ENCODE data around the gene GAPT.

The GAPT gene

GRCh38 chr5:58466939-58467338 lies 24.3 kb upstream of the GAPT start:
- H3K79me2 ChIP-seq (ENCODE audit: insufficient read depth, low read length): no peaks in the 10 kb centered on the region
- no peaks in the 10 kb centered on the region for H3K9me3 ChIP-seq (ENCODE audit: insufficient read depth, low read length)
- H3K9ac ChIP-seq (ENCODE audit: low read length): no peak overlapping the region
- no peak overlapping the region for H2AFZ ChIP-seq (ENCODE audit: low read depth, low read length, severe bottlenecking)
- H3K36me3 ChIP-seq (ENCODE audit: low read length): no peaks in the 10 kb centered on the region
- H3K9me2 ChIP-seq (replicated peaks; ENCODE audit: insufficient read depth, low read length): no peaks in the 10 kb centered on the region
- no peak overlapping the region for H3K4me2 ChIP-seq (ENCODE audit: low read depth, low read length, poor library complexity, severe bottlenecking)
- no peaks in the 10 kb centered on the region for H3F3A ChIP-seq (ENCODE audit: insufficient read depth)
- no peak overlapping the region for H3K27ac ChIP-seq (ENCODE audit: low read depth, low read length)
- TF ChIP-seq EZH2phosphoT487 (conservative IDR thresholded peaks at IDR 0.05; ENCODE audit: low read length): no peak
- TF ChIP-seq, protein P1, sequence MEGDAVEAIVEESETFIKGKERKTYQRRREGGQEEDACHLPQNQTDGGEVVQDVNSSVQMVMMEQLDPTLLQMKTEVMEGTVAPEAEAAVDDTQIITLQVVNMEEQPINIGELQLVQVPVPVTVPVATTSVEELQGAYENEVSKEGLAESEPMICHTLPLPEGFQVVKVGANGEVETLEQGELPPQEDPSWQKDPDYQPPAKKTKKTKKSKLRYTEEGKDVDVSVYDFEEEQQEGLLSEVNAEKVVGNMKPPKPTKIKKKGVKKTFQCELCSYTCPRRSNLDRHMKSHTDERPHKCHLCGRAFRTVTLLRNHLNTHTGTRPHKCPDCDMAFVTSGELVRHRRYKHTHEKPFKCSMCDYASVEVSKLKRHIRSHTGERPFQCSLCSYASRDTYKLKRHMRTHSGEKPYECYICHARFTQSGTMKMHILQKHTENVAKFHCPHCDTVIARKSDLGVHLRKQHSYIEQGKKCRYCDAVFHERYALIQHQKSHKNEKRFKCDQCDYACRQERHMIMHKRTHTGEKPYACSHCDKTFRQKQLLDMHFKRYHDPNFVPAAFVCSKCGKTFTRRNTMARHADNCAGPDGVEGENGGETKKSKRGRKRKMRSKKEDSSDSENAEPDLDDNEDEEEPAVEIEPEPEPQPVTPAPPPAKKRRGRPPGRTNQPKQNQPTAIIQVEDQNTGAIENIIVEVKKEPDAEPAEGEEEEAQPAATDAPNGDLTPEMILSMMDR (IDR thresholded peaks at IDR 0.05; ENCODE audit: insufficient read depth, low read length, poor library complexity, severe bottlenecking): no peak
- H3K4me3 ChIP-seq (ENCODE audit: insufficient read depth, low read length, poor library complexity, severe bottlenecking): no peak overlapping the region
- H3K27me3 ChIP-seq (ENCODE audit: low read length): no peaks in the 10 kb centered on the region
- no peaks in the 10 kb centered on the region for H4K20me1 ChIP-seq (ENCODE audit: low read depth, low read length)

- H3K36me3 ChIP-seq (ENCODE audit: low read length): no peaks in the 10 kb centered on the region
- 0 out of 2 replicates have a peak, but pooled peaks cover under 1% of the 10 kb centered on the region for H3K9me3 ChIP-seq (ENCODE audit: insufficient read depth, low read length)
- H3K27ac ChIP-seq (ENCODE audit: low read depth, low read length): no peak overlapping the region
- no peak for TF ChIP-seq EZH2phosphoT487 (conservative IDR thresholded peaks at IDR 0.05; ENCODE audit: low read length)
- TF ChIP-seq, protein P1 (IDR thresholded peaks at IDR 0.05; ENCODE audit: insufficient read depth, low read length, poor library complexity, severe bottlenecking): no peak
- H2AFZ ChIP-seq (ENCODE audit: low read depth, low read length, severe bottlenecking): no peak overlapping the region
- H3K79me2 ChIP-seq (ENCODE audit: insufficient read depth, low read length): no peaks in the 10 kb centered on the region
- H3K4me2 ChIP-seq (ENCODE audit: low read depth, low read length, poor library complexity, severe bottlenecking): no peak overlapping the region
- no peaks in the 10 kb centered on the region for H3K27me3 ChIP-seq (ENCODE audit: low read length)
- H3K9me2 ChIP-seq (replicated peaks; ENCODE audit: insufficient read depth, low read length): no peaks in the 10 kb centered on the region
- no peaks in the 10 kb centered on the region for H3F3A ChIP-seq (ENCODE audit: insufficient read depth)
- H3K9ac ChIP-seq (ENCODE audit: low read length): no peak overlapping the region
- H3K4me3 ChIP-seq (ENCODE audit: insufficient read depth, low read length, poor library complexity, severe bottlenecking): no peak overlapping the region
- H4K20me1 ChIP-seq (ENCODE audit: low read depth, low read length): no peaks in the 10 kb centered on the region
These were observed 21.3 kb upstream of the GAPT start for GRCh38 chr5:58469896-58470295.

GRCh38 chr5:58475404-58475803 lies 15.8 kb upstream of the GAPT start:
- Histone ChIP-seq H3K4me3 (ENCODE audit: insufficient read depth, low read length, poor library complexity, severe bottlenecking) (no peak overlapping the region), H2AFZ (ENCODE audit: low read depth, low read length, severe bottlenecking) (no peak overlapping the region), H3K27me3 (ENCODE audit: low read length) (no peaks in the 10 kb centered on the region), H3K27ac (ENCODE audit: low read depth, low read length) (no peak overlapping the region), H4K20me1 (ENCODE audit: low read depth, low read length) (no peaks in the 10 kb centered on the region), H3K9ac (ENCODE audit: low read length) (no peak overlapping the region), H3K36me3 (ENCODE audit: low read length) (no peaks in the 10 kb centered on the region), H3K4me2 (ENCODE audit: low read depth, low read length, poor library complexity, severe bottlenecking) (no peak overlapping the region), H3K9me2 (replicated peaks; ENCODE audit: insufficient read depth, low read length) (no peaks in the 10 kb centered on the region), H3K79me2 (ENCODE audit: insufficient read depth, low read length) (no peaks in the 10 kb centered on the region), H3F3A (ENCODE audit: insufficient read depth) (no peaks in the 10 kb centered on the region), H3K9me3 (ENCODE audit: insufficient read depth, low read length) (0 out of 2 replicates have a peak, but pooled peaks cover 8% of the 10 kb centered on the region)
- TF ChIP-seq EZH2phosphoT487 (conservative IDR thresholded peaks at IDR 0.05; ENCODE audit: low read length): no peak
- TF ChIP-seq, protein P1 (IDR thresholded peaks at IDR 0.05; ENCODE audit: insufficient read depth, low read length, poor library complexity, severe bottlenecking): no peak
